Measurements from ENCODE around the gene PIP5K1A.

Gene PIP5K1A

DNA sequence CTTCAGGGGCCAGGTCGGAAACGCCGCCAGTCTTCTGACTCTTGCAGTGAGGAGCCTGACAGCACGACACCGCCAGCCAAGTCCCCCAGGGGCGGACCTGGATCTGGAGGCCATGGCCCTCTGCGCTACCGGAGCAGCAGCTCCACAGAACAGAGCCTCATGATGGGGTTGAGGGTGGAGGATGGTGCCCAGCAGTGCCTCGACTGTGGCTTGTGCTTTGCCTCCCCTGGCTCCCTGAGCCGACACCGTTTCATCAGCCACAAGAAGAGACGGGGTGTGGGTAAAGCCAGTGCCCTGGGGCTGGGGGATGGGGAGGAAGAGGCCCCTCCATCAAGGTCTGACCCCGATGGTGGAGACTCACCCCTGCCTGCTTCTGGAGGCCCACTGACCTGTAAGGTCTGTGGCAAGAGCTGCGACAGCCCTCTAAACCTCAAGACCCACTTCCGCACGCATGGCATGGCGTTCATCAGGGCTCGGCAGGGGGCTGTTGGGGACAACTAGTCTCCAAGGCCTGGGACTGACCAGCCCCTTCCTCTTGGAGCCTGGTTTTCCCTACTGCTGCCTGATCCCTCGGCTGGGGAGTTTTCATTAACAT, 92.5 kb downstream of the PIP5K1A start:
- ChIA-PET CTCF (no interaction called here), POLR2A (no interaction called here)

DNA sequence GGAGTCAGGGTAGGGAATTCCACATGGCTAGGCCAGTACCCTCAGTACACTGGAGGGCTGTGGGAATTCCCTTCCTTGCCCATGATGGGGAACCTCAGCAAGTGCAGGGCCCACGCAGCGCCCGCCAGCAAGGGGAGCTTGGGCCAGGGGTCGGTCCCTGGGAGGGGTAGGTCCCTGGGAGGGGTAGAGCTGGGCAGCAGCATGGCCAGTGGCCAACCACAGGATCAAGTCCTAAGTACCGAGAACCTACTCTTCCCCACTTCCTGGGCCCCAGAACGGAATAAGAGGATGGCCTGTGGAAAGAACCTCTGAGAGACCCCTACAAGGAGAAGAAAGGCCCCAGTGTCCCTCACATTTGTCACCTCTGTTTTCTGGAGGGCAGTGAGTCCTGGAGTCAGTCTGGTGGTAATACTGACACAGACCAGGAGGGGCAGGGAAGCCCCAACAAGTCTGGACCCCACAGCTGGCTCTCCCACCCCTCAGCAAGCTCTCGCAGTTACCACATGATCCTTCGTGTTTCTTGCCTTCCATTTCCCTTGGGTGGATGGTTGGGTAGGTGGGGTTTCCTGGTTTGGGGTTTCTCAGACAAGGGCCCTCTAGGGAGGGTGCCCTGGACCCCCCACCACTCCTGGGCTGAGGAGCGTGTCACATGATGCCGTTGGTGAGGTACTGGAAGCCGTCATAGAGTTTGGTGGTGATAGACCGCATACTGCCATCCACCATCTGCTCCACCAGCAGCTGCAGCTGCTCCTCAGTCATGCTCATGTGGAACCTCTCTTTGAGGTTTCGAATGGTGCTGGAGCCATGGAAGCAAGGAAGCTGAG, 94.1 kb downstream of the PIP5K1A start:
- CTCF ChIA-PET: interaction anchor here (1.3 to 1.7 kb wide), 3 partner anchors 9 to 15 kb away, joined by 3 to 5 read pairs (median 4); no protein-coding TSS in a partner anchor
- POLR2A ChIA-PET: interaction anchor here (1.2 kb wide), 1 partner anchor 42 kb away, joined by 3 read pairs; no protein-coding TSS in a partner anchor

More for the DNA sequence above, 92.5 kb downstream of the PIP5K1A start:
- TF ChIP-seq, protein P1, sequence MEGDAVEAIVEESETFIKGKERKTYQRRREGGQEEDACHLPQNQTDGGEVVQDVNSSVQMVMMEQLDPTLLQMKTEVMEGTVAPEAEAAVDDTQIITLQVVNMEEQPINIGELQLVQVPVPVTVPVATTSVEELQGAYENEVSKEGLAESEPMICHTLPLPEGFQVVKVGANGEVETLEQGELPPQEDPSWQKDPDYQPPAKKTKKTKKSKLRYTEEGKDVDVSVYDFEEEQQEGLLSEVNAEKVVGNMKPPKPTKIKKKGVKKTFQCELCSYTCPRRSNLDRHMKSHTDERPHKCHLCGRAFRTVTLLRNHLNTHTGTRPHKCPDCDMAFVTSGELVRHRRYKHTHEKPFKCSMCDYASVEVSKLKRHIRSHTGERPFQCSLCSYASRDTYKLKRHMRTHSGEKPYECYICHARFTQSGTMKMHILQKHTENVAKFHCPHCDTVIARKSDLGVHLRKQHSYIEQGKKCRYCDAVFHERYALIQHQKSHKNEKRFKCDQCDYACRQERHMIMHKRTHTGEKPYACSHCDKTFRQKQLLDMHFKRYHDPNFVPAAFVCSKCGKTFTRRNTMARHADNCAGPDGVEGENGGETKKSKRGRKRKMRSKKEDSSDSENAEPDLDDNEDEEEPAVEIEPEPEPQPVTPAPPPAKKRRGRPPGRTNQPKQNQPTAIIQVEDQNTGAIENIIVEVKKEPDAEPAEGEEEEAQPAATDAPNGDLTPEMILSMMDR (IDR thresholded peaks at IDR 0.05; ENCODE audit: control extremely low read depth, extremely low read depth, low read depth, missing control alignments): no peak
- no peak for DNase-seq (ENCODE audit: extremely low spot score)

DNA sequence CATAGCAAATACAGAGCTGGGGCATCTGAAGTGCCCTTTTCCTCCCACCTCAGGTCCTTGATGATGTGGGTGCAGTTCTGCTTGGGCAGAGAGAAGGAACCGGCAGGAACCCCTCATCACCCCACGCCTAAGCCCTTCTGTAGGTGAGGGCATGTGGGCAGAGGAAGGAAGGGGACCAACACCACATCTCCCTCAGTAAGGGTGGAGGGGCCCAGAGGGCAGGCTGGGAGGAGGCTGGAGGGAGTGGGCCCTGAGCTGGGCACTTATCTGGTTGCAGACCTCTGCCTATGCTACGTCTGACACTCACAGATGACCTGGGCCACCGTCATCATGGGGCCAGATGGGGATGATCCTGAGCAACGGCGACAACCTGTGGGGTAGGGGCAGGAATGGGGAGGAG, 94.7 kb downstream of the PIP5K1A start:
- TF ChIP-seq, protein P1 (IDR thresholded peaks at IDR 0.05; ENCODE audit: control extremely low read depth, extremely low read depth, low read depth, missing control alignments): no peak
- CTCF ChIA-PET: interaction anchor here (1.2 to 1.7 kb wide), 3 partner anchors 12 to 34 kb away, joined by 3 to 4 read pairs (median 3); partner anchors contain the start of gene PI4KB
- no peak for DNase-seq (ENCODE audit: extremely low spot score)
- POLR2A ChIA-PET: no interaction called here

More for the DNA sequence above, 94.1 kb downstream of the PIP5K1A start:
- TF ChIP-seq, protein P1 (IDR thresholded peaks at IDR 0.05; ENCODE audit: control extremely low read depth, extremely low read depth, low read depth, missing control alignments): no peak
- no peak for DNase-seq (ENCODE audit: extremely low spot score)

DNA sequence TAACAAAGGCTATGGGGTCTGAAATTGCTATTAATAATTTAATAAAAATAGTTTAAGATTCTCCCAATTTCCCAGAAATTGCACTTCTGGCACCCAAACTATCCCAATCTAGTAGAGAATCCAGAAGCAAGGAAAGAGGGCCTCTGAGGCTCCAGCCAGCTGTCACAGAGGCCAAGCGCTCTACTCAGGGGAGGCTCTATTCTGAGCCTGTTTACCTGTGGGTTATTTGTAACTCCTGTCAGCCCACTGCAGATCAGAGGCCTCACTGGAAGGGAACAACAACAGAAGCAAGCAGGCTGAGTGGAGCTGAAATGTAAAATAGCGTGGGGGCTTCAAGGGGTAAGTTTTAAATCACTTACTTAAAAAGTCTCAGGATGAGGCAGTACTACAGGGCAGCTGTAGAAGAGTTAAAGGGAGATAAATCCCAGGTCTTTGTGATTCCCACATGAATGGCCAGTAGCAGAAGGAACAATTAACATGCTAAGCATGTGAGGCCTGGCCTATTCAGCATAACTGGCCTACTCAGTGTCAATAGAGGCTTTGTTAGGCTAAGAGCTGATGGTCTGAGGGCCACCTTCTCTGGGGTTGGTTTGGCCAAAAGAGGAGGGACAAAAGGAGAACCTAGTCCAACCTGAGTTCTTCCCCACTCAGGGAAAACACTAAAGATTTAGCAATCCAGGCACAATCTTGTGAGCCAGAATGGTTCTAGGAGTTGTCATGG, 96.5 kb downstream of the PIP5K1A start:
- CTCF ChIA-PET: interaction anchor here (0.7 to 2.6 kb wide), 8 partner anchors 11 to 195 kb away, joined by 3 to 11 read pairs (median 5); no protein-coding TSS in a partner anchor
- DNase-seq (ENCODE audit: extremely low spot score): no peak

More for the DNA sequence above, 96.5 kb downstream of the PIP5K1A start:
- TF ChIP-seq, protein P1 (IDR thresholded peaks at IDR 0.05; ENCODE audit: control extremely low read depth, extremely low read depth, low read depth, missing control alignments): no peak
- POLR2A ChIA-PET: interaction anchor here (1.4 kb wide), 1 partner anchor 13 kb away, joined by 3 read pairs; no protein-coding TSS in a partner anchor

Data from GM10248 (cell line).